HepG2 (cell line): Measurements from ENCODE around the gene SLC4A11. TPM values are rescaled to one million over a fixed set of nuclear protein-coding genes. Genes with fewer than 3 reads are reported as not detected.
A peak's percentile ranks its signal among the peaks of the same experiment; 100 is the strongest.

Experiments
- AHDC1 ChIP-seq: sonication (generic); formaldehyde crosslinking; IDR thresholded peaks from 2 replicates; pipeline ENCODE4 v1.5.1; 2020; ENCODE audit warnings: mild to moderate bottlenecking, missing genetic modification reagents, borderline replicate concordance
- ARNT ChIP-seq: fragments of 450-650 bp; IDR thresholded peaks from 2 replicates; pipeline ENCODE4 v1.6.1; 2017
- BRD4 ChIP-seq: sonication (generic); formaldehyde crosslinking; IDR thresholded peaks from 2 replicates; pipeline ENCODE4 v1.4.0; 2020; ENCODE audit warnings: missing genetic modification reagents
- HCFC1 ChIP-seq: fragments of 150-350 bp; IDR thresholded peaks from 2 replicates; pipeline ENCODE4 v1.6.1; 2014; ENCODE audit warnings: low read depth, low read length
- IKZF5 ChIP-seq: IDR thresholded peaks from 2 replicates; pipeline ENCODE4 v1.6.1; 2018; ENCODE audit warnings: missing genetic modification reagents, mild to moderate bottlenecking, missing compliant biosample characterization
- NCOA5 ChIP-seq: sonication (generic); formaldehyde crosslinking; IDR thresholded peaks from 2 replicates; pipeline ENCODE4 v1.4.0; 2020; ENCODE audit warnings: missing genetic modification reagents
- PAF1 ChIP-seq: IDR thresholded peaks from 2 replicates; pipeline ENCODE4 v1.6.1; 2016; ENCODE audit warnings: missing genetic modification reagents, missing compliant biosample characterization
- TCF7 ChIP-seq: sonication (generic); IDR thresholded peaks from 2 replicates; pipeline ENCODE4 v1.6.1; 2016; ENCODE audit warnings: antibody characterized with exemption, low read depth
- TOPORS ChIP-seq: sonication (generic); formaldehyde crosslinking; IDR thresholded peaks from 2 replicates; pipeline ENCODE4 v1.8.0; 2023; ENCODE audit warnings: mild to moderate bottlenecking, missing genetic modification reagents
- U2AF1 ChIP-seq: fragments of 200-400 bp; formaldehyde crosslinking; optimal IDR thresholded peaks from 2 replicates; pipeline ENCODE3; 2017; ENCODE audit warnings: mild to moderate bottlenecking, low read depth, low read length
- ZBTB3 ChIP-seq: sonication (generic); formaldehyde crosslinking; IDR thresholded peaks from 2 replicates; pipeline ENCODE4 v1.4.0; 2020; ENCODE audit warnings: low read depth, mild to moderate bottlenecking, moderate library complexity, missing genetic modification reagents, borderline replicate concordance
- ZNF18 ChIP-seq: sonication (generic); formaldehyde crosslinking; IDR thresholded peaks from 2 replicates; pipeline ENCODE4 v1.8.0; 2022; ENCODE audit warnings: mild to moderate bottlenecking, missing genetic modification reagents; ENCODE audit not compliant: insufficient replicate concordance
- ZNF343 ChIP-seq: sonication (generic); formaldehyde crosslinking; IDR thresholded peaks from 2 replicates; pipeline ENCODE4 v1.4.0; 2020; ENCODE audit warnings: mild to moderate bottlenecking, missing genetic modification reagents
- ZNF547 ChIP-seq: sonication (generic); formaldehyde crosslinking; IDR thresholded peaks from 2 replicates; pipeline ENCODE4 v1.5.1; 2020; ENCODE audit warnings: mild to moderate bottlenecking, missing genetic modification reagents
- ZNF687 ChIP-seq: sonication (generic); formaldehyde crosslinking; IDR thresholded peaks from 2 replicates; pipeline ENCODE4 v1.5.1; 2020; ENCODE audit warnings: mild to moderate bottlenecking, missing genetic modification reagents, moderate library complexity
- ZSCAN21 ChIP-seq: sonication (generic); formaldehyde crosslinking; IDR thresholded peaks from 2 replicates; pipeline ENCODE4 v1.8.0; 2022; ENCODE audit warnings: mild to moderate bottlenecking, missing genetic modification reagents, moderate library complexity, borderline replicate concordance
- polyA plus RNA-seq, 8 experiments: library from polyadenylated mRNA; depleted of rRNA in 3 of 8; stranded (reverse) in 7 of 8; unstranded in 1 of 8; fragments of >200 nt; fragmentation: Illumina TruSeq in 4 of 8; extraction: Trizol in 4 of 8; gene quantifications; 2 replicates each; pipeline versions ENCODE4 v1.2.1 to v1.2.3, GENCODE V29; 2011 to 2016; ENCODE audit warnings: low read depth in 4 of 8, missing spikeins in 1 of 8, mixed read lengths in 1 of 8; ENCODE audit not compliant: insufficient read depth in 1 of 8
- total RNA-seq, 5 experiments: library from RNA; depleted of rRNA; stranded (reverse); fragments of >200 nt; fragmentation: Illumina TruSeq; extraction: Trizol; gene quantifications; 2 replicates each; pipeline ENCODE4 v1.2.3, GENCODE V29; 2016; ENCODE audit warnings: low read depth in 1 of 5

SLC4A11 gene
- total and polyA plus RNA-seq, 2 of the 13 experiments (the other 11 are each of a cell fraction or from before 2014, with no cell fraction given) = 3.9 to 27.0 TPM

GRCh38 chr20:3218307-3218988 is 20.5 kb downstream of the SLC4A11 start (continued):
- TF ChIP-seq IKZF5 (CRISPR knock-in tag) (peak; percentile 91), ZBTB3 (CRISPR knock-in tag) (peak; percentile 48; the same call in 1 of the 2 replicates), BRD4 (CRISPR knock-in tag) (peak; percentile 66; the same call in 1 of the 2 replicates), PAF1 (CRISPR knock-in tag) (0 out of 2 replicates have a peak, but pooled peaks have one; percentile 35), NCOA5 (CRISPR knock-in tag) (no peak), ZSCAN21 (CRISPR knock-in tag) (peak; percentile 51; the same call in 1 of the 2 replicates), ARNT (no peak), TOPORS (CRISPR knock-in tag) (peak; percentile 54; the same call in 1 of the 2 replicates), TCF7 (no peak), AHDC1 (CRISPR knock-in tag) (0 out of 2 replicates have a peak, but pooled peaks have one; percentile 44), ZNF687 (CRISPR knock-in tag) (peak; percentile 99), ZNF18 (CRISPR knock-in tag) (peak; percentile 47), ZNF547 (CRISPR knock-in tag) (peak; percentile 89), U2AF1 (no peak), ZNF343 (CRISPR knock-in tag) (0 out of 2 replicates have a peak, but pooled peaks have one; percentile 39), HCFC1 (no peak)
